ENCODE measurements around the gene ARID4B.
"Not testable (repeated sequence)": the region's sequence is repeated elsewhere in the genome, so short reads cannot be mapped to it uniquely, and the experiment has no call there.

Gene ARID4B

GRCh38 chr1:235328271-235329138, 526 bp upstream of the ARID4B start, which contains the start of gene GGPS1:
Gene GGPS1, plus strand, starts transcription at chr1:235328570. Its CDS starts 6,695 bp downstream, at chr1:235335265.
- peak; percentile 96 to 100 for DNase-seq (ENCODE audit: low read depth in 2 of 2, low spot score in 1 of 2)

- DNase-seq (ENCODE audit: low read depth in 2 of 2, low spot score in 1 of 2) = peak; percentile 31 to 37
Observed at GRCh38 chr1:235326719-235327558, 1.0 kb downstream of the ARID4B start.

GRCh38 chr1:235325854-235326253, 2.1 kb downstream of the ARID4B start:
- no peak for DNase-seq (ENCODE audit: low read depth in 2 of 2, low spot score in 1 of 2)

GRCh38 chr1:235325139-235325538, 2.8 kb downstream of the ARID4B start:
- DNase-seq (ENCODE audit: low read depth in 2 of 2, low spot score in 1 of 2) = no peak

- DNase-seq (ENCODE audit: low read depth in 2 of 2, low spot score in 1 of 2) = no peak
Observed at GRCh38 chr1:235324296-235324695, 3.7 kb downstream of the ARID4B start.

- no peak for DNase-seq (ENCODE audit: low read depth in 2 of 2, low spot score in 1 of 2)
Observed at GRCh38 chr1:235320521-235321179, 7.3 kb downstream of the ARID4B start.

- no peak for DNase-seq (ENCODE audit: low read depth in 2 of 2, low spot score in 1 of 2)
Observed at GRCh38 chr1:235319255-235319654, 8.7 kb downstream of the ARID4B start.

GRCh38 chr1:235317168-235317567, 10.8 kb downstream of the ARID4B start:
- no peak for DNase-seq (ENCODE audit: low read depth in 2 of 2, low spot score in 1 of 2)

GRCh38 chr1:235315735-235316134, 12.2 kb downstream of the ARID4B start:
- no peak for DNase-seq (ENCODE audit: low read depth in 2 of 2, low spot score in 1 of 2)

- DNase-seq (ENCODE audit: low read depth in 2 of 2, low spot score in 1 of 2) = no peak
Observed at GRCh38 chr1:235315173-235315572, 12.8 kb downstream of the ARID4B start.

GRCh38 chr1:235313931-235314678, 13.9 kb downstream of the ARID4B start:
- no peak for DNase-seq (ENCODE audit: low read depth in 2 of 2, low spot score in 1 of 2)

- DNase-seq (ENCODE audit: low read depth in 2 of 2, low spot score in 1 of 2) = no peak
Observed at GRCh38 chr1:235313262-235313661, 14.7 kb downstream of the ARID4B start.

- DNase-seq (ENCODE audit: low read depth in 2 of 2, low spot score in 1 of 2) = not testable (repeated sequence)
Observed at GRCh38 chr1:235309206-235309605, 18.8 kb downstream of the ARID4B start.

- DNase-seq (ENCODE audit: low read depth in 2 of 2, low spot score in 1 of 2) = no peak
Observed at GRCh38 chr1:235307158-235308124, 20.5 kb downstream of the ARID4B start.

GRCh38 chr1:235304549-235305451, 23.2 kb downstream of the ARID4B start:
- DNase-seq (ENCODE audit: low read depth in 2 of 2, low spot score in 1 of 2) = no peak

- no peak for DNase-seq (ENCODE audit: low read depth in 2 of 2, low spot score in 1 of 2)
Observed at GRCh38 chr1:235302143-235302542, 25.8 kb downstream of the ARID4B start.

GRCh38 chr1:235299169-235299858, 28.7 kb downstream of the ARID4B start:
- no peak for DNase-seq (ENCODE audit: low read depth in 2 of 2, low spot score in 1 of 2)

- no peak for DNase-seq (ENCODE audit: low read depth in 2 of 2, low spot score in 1 of 2)
Observed at GRCh38 chr1:235298758-235299157, 29.2 kb downstream of the ARID4B start.

Data from stimulated activated CD8-positive, alpha-beta memory T cell treated with anti-CD3 and anti-CD28 coated beads, Interleukin-4, amount 100 ng/mL, for 4 hours (primary cell).